Ascending aorta (tissue), 2 donors: ENCODE data around the gene FUT7. TPM values are rescaled to one million over a fixed set of nuclear protein-coding genes. Genes with fewer than 3 reads are reported as not detected.

Source experiments
- DNase-seq, 2 donors: peaks; one replicate each; pipeline ENCODE4 v3.0.0-alpha.2; 2019; ENCODE audit warnings: low spot score in 2 of 2
- H3K27ac ChIP-seq, 2 donors: fragments of 200-600 bp; sonication (generic); one replicate each; pipeline ENCODE4 v1.5.1; 2016 to 2017; ENCODE audit warnings: mild to moderate bottlenecking in 1 of 2
- H3K27me3 ChIP-seq: fragments of 200-600 bp; sonication (generic); one replicate; pipeline ENCODE4 v1.5.1; 2017
- H3K36me3 ChIP-seq, 2 donors: fragments of 200-600 bp; sonication (generic); one replicate each; pipeline ENCODE4 v1.5.1; 2016
- H3K4me1 ChIP-seq, 2 donors: fragments of 200-600 bp; sonication (generic); one replicate each; pipeline ENCODE4 v1.5.1; 2016 to 2017; ENCODE audit warnings: mild to moderate bottlenecking in 1 of 2
- H3K4me3 ChIP-seq, 2 donors: fragments of 200-600 bp; sonication (generic); one replicate each; pipeline ENCODE4 v1.5.1; 2016 to 2017; ENCODE audit warnings: mild to moderate bottlenecking in 1 of 2
- H3K9me3 ChIP-seq, 2 donors: fragments of 200-600 bp; sonication (generic); one replicate each; pipeline ENCODE4 v1.5.1; 2016
- CTCF ChIP-seq, 3 experiments: fragments of 200-600 bp in 2 of 3; fragments of 450-650 bp in 1 of 3; sonication (generic) in 2 of 3; IDR thresholded peaks; one replicate each; pipeline ENCODE4 v1.5.1; 2016 to 2019; ENCODE audit warnings: antibody characterized with exemption in 3 of 3, mild to moderate bottlenecking in 1 of 3, moderate library complexity in 1 of 3
- intact Hi-C: fragments of 100-400 bp; cut with DNase I; formaldehyde crosslinking; loops from one replicate; pipeline ENCODE4 v1.15.1; 2023
- total RNA-seq: library from RNA; depleted of rRNA; stranded (reverse); fragments of >200 nt; gene quantifications from one replicate; pipeline ENCODE4 v1.1.0, GENCODE V29; 2016

The FUT7 gene
- total RNA-seq, 1 donor from 2014 or later, result not detected

DNA sequence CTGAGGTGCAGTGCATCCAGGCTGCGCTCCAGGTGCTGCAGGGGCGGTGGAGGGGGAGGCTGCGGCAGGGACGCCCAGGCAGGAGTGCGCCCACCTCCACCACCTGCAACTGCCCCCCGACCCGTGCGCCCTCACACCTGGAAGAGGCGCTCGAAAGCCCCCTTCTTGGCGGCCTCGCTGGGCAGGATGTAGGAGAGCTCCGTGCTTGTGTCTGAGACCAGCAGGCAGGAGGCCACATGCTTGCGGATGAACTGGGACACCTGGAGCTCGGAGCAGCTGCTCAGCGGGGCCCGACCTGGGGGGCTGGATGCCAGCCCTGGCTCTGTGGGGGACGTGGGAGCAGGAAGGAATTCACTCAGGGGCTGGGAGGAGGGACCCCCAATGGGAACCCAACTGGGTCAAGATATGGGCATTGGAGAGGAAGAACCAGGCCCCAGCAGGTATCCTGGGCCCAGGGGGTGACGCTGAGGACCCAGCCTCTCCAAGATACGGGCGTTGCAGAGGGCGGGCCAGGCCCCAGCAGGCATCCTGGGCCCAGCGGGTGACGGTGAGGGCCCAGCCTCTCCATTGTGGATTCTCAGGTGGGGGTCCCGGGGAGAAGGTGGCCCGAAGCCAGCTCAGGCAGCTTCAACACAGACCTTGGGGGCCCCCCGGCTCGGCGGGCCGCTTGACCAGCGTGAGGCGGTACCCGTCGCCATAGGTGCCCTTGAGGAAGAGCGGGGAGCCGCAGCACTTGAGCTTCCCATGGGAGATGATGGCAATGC lies 16.9 kb downstream of the FUT7 start:
- no peak for TF ChIP-seq CTCF (IDR thresholded peaks at IDR 0.05)
- H3K9me3 ChIP-seq, result no peaks in the 10 kb centered on the region
- H3K27ac ChIP-seq, result no peak overlapping the region
- H3K4me1 ChIP-seq, result no peaks in the 10 kb centered on the region
- no peaks in the 10 kb centered on the region for H3K27me3 ChIP-seq
- H3K4me3 ChIP-seq, result no peak overlapping the region
- DNase-seq, result no peak
- H3K36me3 ChIP-seq, result peaks cover 50 to 74% of the 10 kb centered on the region in 2 donors
- intact Hi-C loops, result no loop called here

DNA sequence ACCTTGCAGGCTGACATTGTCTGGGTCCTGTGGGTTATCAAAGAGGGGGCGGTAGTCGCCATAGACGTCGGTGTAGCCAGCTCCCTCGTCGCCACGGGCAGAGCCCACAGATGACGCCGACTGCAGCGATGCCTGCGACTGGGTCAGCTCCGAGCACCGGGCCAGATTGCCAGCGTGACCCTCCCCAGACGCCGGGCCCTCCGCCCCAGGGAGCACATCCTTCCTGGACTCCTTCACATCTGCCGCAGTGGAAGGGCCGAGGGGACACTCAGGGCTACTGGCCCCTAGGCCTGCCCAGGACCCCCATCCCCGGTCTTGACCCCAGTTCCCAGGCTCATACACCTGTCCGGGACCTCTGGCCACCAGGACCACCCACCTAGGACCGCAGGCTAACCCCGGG lies 17.7 kb downstream of the FUT7 start:
- DNase-seq, result no peak
- intact Hi-C loops, result no loop called here
- Histone ChIP-seq H3K4me1 (no peaks in the 10 kb centered on the region), H3K9me3 (no peaks in the 10 kb centered on the region), H3K27me3 (no peaks in the 10 kb centered on the region), H3K27ac (no peak overlapping the region), H3K36me3 (peaks cover 50 to 81% of the 10 kb centered on the region in 2 donors), H3K4me3 (no peak overlapping the region)
- TF ChIP-seq CTCF (IDR thresholded peaks at IDR 0.05), result no peak

- H3K27ac ChIP-seq, result no peak overlapping the region
- no peaks in the 10 kb centered on the region for H3K4me1 ChIP-seq
- H3K36me3 ChIP-seq, result peaks cover 48 to 81% of the 10 kb centered on the region in 2 donors
- TF ChIP-seq CTCF (IDR thresholded peaks at IDR 0.05), result no peak
- H3K4me3 ChIP-seq, result no peak overlapping the region
- H3K27me3 ChIP-seq, result no peaks in the 10 kb centered on the region
- H3K9me3 ChIP-seq, result no peaks in the 10 kb centered on the region
- DNase-seq, result no peak
- intact Hi-C loops, result no loop called here
These were observed 18.3 kb downstream of the FUT7 start for GRCh38 chr9:137013571-137013940.

DNA sequence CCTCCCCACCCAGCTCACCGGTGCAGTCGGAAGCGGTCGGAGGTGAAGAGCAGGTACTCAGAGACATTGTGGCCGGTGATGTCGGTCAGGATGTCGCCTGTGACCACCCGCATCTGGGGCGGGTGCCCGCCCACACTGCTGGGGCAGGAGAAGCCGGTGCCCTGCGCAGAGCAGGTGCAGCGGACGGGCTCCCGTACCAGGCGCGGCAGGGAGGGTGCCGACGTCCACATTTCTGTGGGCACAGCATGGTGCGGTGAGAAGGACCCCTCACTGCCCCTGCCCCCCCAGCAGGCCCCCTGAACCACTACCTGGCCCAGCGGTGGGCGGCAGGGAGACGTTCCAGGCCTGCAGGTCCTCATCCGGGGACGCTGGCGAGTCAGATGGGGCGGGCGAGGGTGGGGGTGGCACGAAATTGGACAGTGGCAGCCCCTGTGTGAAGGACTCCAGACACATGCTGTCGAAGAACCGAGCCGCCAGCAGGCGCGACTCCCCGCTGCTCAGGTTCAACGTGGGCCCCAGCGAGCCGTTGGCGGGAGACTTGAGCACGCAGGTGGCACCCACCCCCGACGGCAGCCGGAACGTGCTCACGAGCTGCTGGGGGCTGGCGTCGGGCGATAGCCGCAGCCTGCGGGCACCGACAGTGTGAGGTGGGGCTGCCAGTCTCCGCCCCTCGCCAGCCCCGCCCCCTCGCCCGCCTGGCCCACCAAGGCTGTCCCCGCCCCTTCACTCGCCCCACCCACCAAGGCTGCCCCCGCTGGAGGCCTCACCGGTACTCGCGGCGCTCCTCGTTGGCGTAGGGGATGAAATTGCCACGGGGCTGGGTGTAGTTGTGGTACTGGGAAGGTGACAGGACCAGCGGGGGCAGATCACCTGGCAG lies 19.0 kb downstream of the FUT7 start:
- intact Hi-C loops, result no loop called here

More for the DNA sequence above, 19.0 kb downstream of the FUT7 start:
- no peak for TF ChIP-seq CTCF (IDR thresholded peaks at IDR 0.05)
- Histone ChIP-seq H3K4me3 (no peak overlapping the region), H3K4me1 (no peaks in the 10 kb centered on the region), H3K27me3 (no peaks in the 10 kb centered on the region), H3K36me3 (peaks cover 50 to 85% of the 10 kb centered on the region in 2 donors), H3K27ac (no peak overlapping the region), H3K9me3 (no peaks in the 10 kb centered on the region)
- DNase-seq, result no peak
